ENCODE results near the gene SHISA7.
"Not testable (repeated sequence)": the region's sequence is repeated elsewhere in the genome, so short reads cannot be mapped to it uniquely, and the experiment has no call there.

SHISA7 gene

GRCh38 chr19:55451163-55451964, 8.3 kb upstream of the SHISA7 start:
- DNase-seq (ENCODE audit: low read depth) = no peak
- TF ChIP-seq, protein P1, sequence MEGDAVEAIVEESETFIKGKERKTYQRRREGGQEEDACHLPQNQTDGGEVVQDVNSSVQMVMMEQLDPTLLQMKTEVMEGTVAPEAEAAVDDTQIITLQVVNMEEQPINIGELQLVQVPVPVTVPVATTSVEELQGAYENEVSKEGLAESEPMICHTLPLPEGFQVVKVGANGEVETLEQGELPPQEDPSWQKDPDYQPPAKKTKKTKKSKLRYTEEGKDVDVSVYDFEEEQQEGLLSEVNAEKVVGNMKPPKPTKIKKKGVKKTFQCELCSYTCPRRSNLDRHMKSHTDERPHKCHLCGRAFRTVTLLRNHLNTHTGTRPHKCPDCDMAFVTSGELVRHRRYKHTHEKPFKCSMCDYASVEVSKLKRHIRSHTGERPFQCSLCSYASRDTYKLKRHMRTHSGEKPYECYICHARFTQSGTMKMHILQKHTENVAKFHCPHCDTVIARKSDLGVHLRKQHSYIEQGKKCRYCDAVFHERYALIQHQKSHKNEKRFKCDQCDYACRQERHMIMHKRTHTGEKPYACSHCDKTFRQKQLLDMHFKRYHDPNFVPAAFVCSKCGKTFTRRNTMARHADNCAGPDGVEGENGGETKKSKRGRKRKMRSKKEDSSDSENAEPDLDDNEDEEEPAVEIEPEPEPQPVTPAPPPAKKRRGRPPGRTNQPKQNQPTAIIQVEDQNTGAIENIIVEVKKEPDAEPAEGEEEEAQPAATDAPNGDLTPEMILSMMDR (IDR thresholded peaks at IDR 0.05; ENCODE audit: control insufficient read depth, insufficient read depth, low read depth, low read length, missing control alignments) = no peak
- no peak overlapping the region; the same call in none of the 2 replicates for H3K4me3 ChIP-seq (ENCODE audit: control insufficient read depth, low read depth, low read length)

DNA sequence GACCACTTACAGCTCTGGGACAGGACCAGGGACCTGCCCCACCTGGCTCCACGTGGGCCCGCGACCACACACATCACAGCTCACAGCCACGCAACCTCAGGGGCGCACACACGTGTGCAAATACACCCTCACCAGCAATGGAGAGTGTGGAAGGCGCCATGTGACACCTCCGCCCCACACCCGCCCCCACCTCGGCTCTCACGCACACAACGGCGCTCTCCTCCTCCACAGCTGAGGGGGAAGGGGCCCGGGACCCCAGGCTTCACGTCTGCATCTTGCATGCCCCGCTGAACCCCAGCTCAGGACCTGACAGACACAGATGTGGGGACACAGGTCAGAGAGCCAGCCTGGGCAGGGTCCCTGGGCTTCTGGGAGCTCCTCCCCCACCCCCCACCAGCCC, 6.4 kb upstream of the SHISA7 start:
- H3K4me3 ChIP-seq (ENCODE audit: control insufficient read depth, low read depth, low read length) = no peak overlapping the region
- TF ChIP-seq, protein P1 (IDR thresholded peaks at IDR 0.05; ENCODE audit: control insufficient read depth, insufficient read depth, low read depth, low read length, missing control alignments) = no peak
- no peak for DNase-seq (ENCODE audit: low read depth)

DNA sequence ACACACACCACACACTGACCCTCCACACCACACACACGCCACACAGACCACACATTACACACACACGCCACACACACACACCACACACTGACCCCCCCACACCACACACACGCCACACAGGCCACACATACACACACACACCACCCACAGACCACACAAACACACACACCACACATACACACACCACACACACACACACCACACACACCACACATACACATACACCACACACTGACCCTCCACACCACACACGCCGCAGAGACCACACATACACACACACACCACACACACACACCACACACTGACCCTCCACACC, 5.0 kb upstream of the SHISA7 start:
- DNase-seq (ENCODE audit: low read depth); H3K4me3 ChIP-seq (ENCODE audit: control insufficient read depth, low read depth, low read length): not testable (repeated sequence)

GRCh38 chr19:55447421-55448174, 4.5 kb upstream of the SHISA7 start:
- TF ChIP-seq, protein P1 (IDR thresholded peaks at IDR 0.05; ENCODE audit: control insufficient read depth, insufficient read depth, low read depth, low read length, missing control alignments) = no peak
- H3K4me3 ChIP-seq (ENCODE audit: control insufficient read depth, low read depth, low read length) = no peak overlapping the region
- DNase-seq (ENCODE audit: low read depth) = no peak

DNA sequence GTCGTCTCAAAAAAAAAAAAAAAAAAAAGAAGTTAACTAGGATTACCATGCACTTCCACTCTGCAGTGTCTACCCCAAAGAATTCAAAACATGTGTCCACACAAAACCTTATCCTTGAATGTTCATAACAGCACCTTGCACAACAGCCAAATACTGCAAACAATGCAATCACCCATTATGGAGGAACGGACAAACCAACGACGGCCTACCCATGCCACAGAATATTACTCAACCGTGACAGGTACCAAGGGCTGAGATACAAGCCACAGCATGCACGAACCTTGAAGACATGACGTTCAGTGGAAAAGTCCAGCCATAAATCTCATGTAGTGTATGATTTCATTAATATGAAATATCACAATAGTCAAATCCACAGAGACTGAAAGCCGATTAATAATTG, 3.0 kb upstream of the SHISA7 start:
- no peak overlapping the region for H3K4me3 ChIP-seq (ENCODE audit: control insufficient read depth, low read depth, low read length)
- DNase-seq (ENCODE audit: low read depth) = no peak
- TF ChIP-seq, protein P1 (IDR thresholded peaks at IDR 0.05; ENCODE audit: control insufficient read depth, insufficient read depth, low read depth, low read length, missing control alignments) = no peak

GRCh38 chr19:55444646-55445045, 1.5 kb upstream of the SHISA7 start:
- no peak for DNase-seq (ENCODE audit: low read depth)
- no peak overlapping the region for H3K4me3 ChIP-seq (ENCODE audit: control insufficient read depth, low read depth, low read length)
- TF ChIP-seq, protein P1 (IDR thresholded peaks at IDR 0.05; ENCODE audit: control insufficient read depth, insufficient read depth, low read depth, low read length, missing control alignments) = no peak

GRCh38 chr19:55443824-55444480, 852 bp upstream of the SHISA7 start:
- DNase-seq (ENCODE audit: low read depth) = no peak
- no peak overlapping the region for H3K4me3 ChIP-seq (ENCODE audit: control insufficient read depth, low read depth, low read length)
- TF ChIP-seq, protein P1 (IDR thresholded peaks at IDR 0.05; ENCODE audit: control insufficient read depth, insufficient read depth, low read depth, low read length, missing control alignments) = no peak

Measured in AG09309 (cell line).